ENCODE data around the gene SND1. TPM values are rescaled to one million over a fixed set of nuclear protein-coding genes. Genes with fewer than 3 reads are reported as not detected.

Gene SND1
- polyA plus RNA-seq, 3 donors = 46.5 to 97.3 (median 79.8) TPM

DNA sequence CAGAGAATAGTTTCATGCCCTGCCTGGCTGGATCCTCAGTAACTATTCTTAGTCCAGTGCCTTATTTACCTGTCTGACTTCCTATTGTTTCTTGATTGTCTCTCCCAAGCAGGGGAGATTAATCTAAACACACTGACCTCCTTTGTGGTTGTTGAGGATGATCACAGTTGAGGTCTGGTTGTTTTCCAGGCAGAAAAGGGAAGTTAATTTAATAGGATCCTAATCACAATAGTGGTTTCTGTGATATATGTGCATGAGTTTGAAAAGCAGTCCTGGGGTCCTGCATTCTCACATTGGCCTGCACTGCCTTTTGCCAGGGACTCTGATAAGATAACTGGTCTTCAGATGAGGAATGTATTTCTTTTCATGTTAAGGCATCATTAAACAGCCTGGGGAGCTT, 130.1 kb downstream of the SND1 start:
- H3K4me1 Mint-ChIP-seq = peaks cover 80% of the 10 kb centered on the region
- peaks cover 62 to 75% of the 10 kb centered on the region in 2 donors for H3K4me1 ChIP-seq (ENCODE audit: control insufficient read depth in 1 of 2, insufficient read depth in 2 of 2, low read length in 2 of 2)
- no peak overlapping the region for H2AFZ ChIP-seq (ENCODE audit: insufficient read depth, low read depth, low read length, poor library complexity, severe bottlenecking)
- intact Hi-C loops (cut with micrococcal nuclease) = no loop called here
- H4K20me1 ChIP-seq (ENCODE audit: insufficient read depth, low read length) = peaks cover 35% of the 10 kb centered on the region
- H3K79me2 ChIP-seq (ENCODE audit: insufficient read depth, low read length) = peaks cover 84% of the 10 kb centered on the region
- H3K27ac ChIP-seq (ENCODE audit: low read depth in 1 of 2, low read length in 2 of 2) = peak overlapping the region; percentile 54 to 62
- no peak overlapping the region for H3K9ac ChIP-seq (ENCODE audit: insufficient read depth, low read length, poor library complexity, severe bottlenecking)
- H3K27ac Mint-ChIP-seq = peak overlapping the region; percentile 77 to 97 (median 95)
- no peaks in the 10 kb centered on the region for H3K27me3 ChIP-seq (ENCODE audit: control insufficient read depth in 2 of 2, insufficient read depth in 2 of 2, low read length in 2 of 2)
- peaks cover 3 to 8% of the 10 kb centered on the region in 2 donors for H3K36me3 Mint-ChIP-seq
- peak overlapping the region; percentile 59 to 83 for H3K4me3 Mint-ChIP-seq
- TF ChIP-seq, protein P1, sequence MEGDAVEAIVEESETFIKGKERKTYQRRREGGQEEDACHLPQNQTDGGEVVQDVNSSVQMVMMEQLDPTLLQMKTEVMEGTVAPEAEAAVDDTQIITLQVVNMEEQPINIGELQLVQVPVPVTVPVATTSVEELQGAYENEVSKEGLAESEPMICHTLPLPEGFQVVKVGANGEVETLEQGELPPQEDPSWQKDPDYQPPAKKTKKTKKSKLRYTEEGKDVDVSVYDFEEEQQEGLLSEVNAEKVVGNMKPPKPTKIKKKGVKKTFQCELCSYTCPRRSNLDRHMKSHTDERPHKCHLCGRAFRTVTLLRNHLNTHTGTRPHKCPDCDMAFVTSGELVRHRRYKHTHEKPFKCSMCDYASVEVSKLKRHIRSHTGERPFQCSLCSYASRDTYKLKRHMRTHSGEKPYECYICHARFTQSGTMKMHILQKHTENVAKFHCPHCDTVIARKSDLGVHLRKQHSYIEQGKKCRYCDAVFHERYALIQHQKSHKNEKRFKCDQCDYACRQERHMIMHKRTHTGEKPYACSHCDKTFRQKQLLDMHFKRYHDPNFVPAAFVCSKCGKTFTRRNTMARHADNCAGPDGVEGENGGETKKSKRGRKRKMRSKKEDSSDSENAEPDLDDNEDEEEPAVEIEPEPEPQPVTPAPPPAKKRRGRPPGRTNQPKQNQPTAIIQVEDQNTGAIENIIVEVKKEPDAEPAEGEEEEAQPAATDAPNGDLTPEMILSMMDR (IDR thresholded peaks at IDR 0.05) = no peak
- peak overlapping the region; percentile 70 for H3K4me2 ChIP-seq (replicated peaks; ENCODE audit: extremely low read depth, low read length, poor library complexity, severe bottlenecking)
- H3K27me3 Mint-ChIP-seq (ENCODE audit: low read depth in 3 of 3) = no peaks in the 10 kb centered on the region
- peak overlapping the region in 2 of 3 experiments; percentile 9 to 60 for H3K4me3 ChIP-seq (replicated peaks in 1 of 3; ENCODE audit: low read depth in 2 of 3, low read length in 3 of 3)
- H3K9me3 ChIP-seq (replicated peaks in 1 of 2; ENCODE audit: control insufficient read depth in 1 of 2, insufficient read depth in 1 of 2, low read length in 2 of 2) = no peaks in the 10 kb centered on the region
- peak in 2 of 3 donors; percentile 29 to 33 for DNase-seq
- peaks cover 0 to 2% (median 0%) of the 10 kb centered on the region in 7 donors for H3K9me3 Mint-ChIP-seq
- H3K36me3 ChIP-seq (replicated peaks in 1 of 2; ENCODE audit: control insufficient read depth in 1 of 2, insufficient read depth in 2 of 2, low read length in 2 of 2) = no peaks in the 10 kb centered on the region

DNA sequence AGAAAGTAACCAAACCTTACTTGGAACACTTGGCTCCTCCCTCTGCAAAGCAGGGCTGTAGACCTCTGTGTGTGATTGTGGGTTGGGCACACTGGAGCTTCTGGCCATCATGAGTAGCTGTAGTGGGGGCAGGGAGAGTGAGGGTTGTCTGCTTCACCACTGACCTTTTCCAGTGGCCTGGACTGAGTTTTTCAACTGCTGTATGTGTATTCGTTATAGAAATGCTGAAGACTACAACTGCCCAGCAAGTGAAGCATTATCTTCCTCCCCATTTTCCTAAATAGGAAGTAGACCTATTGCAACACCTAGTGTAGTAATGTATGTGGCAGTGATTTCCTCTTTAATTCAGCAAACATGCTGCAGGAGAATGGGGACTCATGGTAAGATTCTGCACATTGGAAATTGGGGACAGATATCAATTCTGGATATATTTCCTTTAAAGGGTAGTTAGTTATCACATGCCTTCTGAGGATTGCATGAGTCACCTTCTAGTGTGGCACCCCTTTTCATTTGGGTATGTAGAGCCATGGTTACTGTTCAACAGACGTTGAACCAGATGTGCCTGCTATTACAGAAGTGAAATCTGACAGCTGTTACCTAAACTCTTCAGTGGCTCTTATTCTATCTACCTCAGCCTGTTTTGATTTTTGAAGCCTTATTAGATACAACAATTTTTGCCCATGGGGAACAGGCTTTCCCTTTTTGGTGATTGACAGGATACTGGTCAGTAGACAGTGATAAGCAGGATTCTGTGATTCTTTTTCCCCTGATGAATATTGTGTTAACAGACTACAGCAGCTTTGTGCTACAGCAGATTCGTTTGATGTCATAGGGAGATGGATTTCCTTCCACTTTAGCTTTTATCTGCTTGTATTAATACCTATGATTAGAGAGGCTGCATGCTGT, 130.9 kb downstream of the SND1 start:
- intact Hi-C loops (cut with micrococcal nuclease) = no loop called here
- peaks cover 84% of the 10 kb centered on the region for H3K79me2 ChIP-seq (ENCODE audit: insufficient read depth, low read length)
- H3K27ac Mint-ChIP-seq = peak overlapping the region; percentile 77 to 97 (median 95)
- peaks cover 3 to 5% of the 10 kb centered on the region in 2 donors for H3K36me3 Mint-ChIP-seq
- H3K27me3 Mint-ChIP-seq (ENCODE audit: low read depth in 3 of 3) = no peaks in the 10 kb centered on the region
- H3K9ac ChIP-seq (ENCODE audit: insufficient read depth, low read length, poor library complexity, severe bottlenecking) = no peak overlapping the region
- peak overlapping the region; percentile 70 for H3K4me2 ChIP-seq (replicated peaks; ENCODE audit: extremely low read depth, low read length, poor library complexity, severe bottlenecking)
- H3K4me3 ChIP-seq (replicated peaks in 1 of 3; ENCODE audit: low read depth in 2 of 3, low read length in 3 of 3) = peak overlapping the region in 2 of 3 experiments; percentile 27 to 60
- H3K4me3 Mint-ChIP-seq = peak overlapping the region; percentile 59 to 83
- H3K4me1 ChIP-seq (ENCODE audit: control insufficient read depth in 1 of 2, insufficient read depth in 2 of 2, low read length in 2 of 2) = peaks cover 70 to 83% of the 10 kb centered on the region in 2 donors
- peak; percentile 51 to 85 (median 72) for DNase-seq
- TF ChIP-seq, protein P1 (IDR thresholded peaks at IDR 0.05) = no peak
- H2AFZ ChIP-seq (ENCODE audit: insufficient read depth, low read depth, low read length, poor library complexity, severe bottlenecking) = no peak overlapping the region
- H3K27ac ChIP-seq (ENCODE audit: low read depth in 1 of 2, low read length in 2 of 2) = peak overlapping the region; percentile 54 to 62
- H3K36me3 ChIP-seq (replicated peaks in 1 of 2; ENCODE audit: control insufficient read depth in 1 of 2, insufficient read depth in 2 of 2, low read length in 2 of 2) = no peaks in the 10 kb centered on the region
- WGBS (ENCODE audit: insufficient coverage) = no CpG with 5 or more reads among the region's 3 CpGs
- H3K9me3 ChIP-seq (replicated peaks in 1 of 2; ENCODE audit: control insufficient read depth in 1 of 2, insufficient read depth in 1 of 2, low read length in 2 of 2) = no peaks in the 10 kb centered on the region
- peaks cover 0 to 2% (median 0%) of the 10 kb centered on the region in 7 donors for H3K9me3 Mint-ChIP-seq
- H3K4me1 Mint-ChIP-seq = peaks cover 82% of the 10 kb centered on the region
- H4K20me1 ChIP-seq (ENCODE audit: insufficient read depth, low read length) = peaks cover 26% of the 10 kb centered on the region
- H3K27me3 ChIP-seq (ENCODE audit: control insufficient read depth in 2 of 2, insufficient read depth in 2 of 2, low read length in 2 of 2) = no peaks in the 10 kb centered on the region

Data from CD14-positive monocyte (primary cell).